ENCODE data around the gene TMEM236.

Gene TMEM236

DNA sequence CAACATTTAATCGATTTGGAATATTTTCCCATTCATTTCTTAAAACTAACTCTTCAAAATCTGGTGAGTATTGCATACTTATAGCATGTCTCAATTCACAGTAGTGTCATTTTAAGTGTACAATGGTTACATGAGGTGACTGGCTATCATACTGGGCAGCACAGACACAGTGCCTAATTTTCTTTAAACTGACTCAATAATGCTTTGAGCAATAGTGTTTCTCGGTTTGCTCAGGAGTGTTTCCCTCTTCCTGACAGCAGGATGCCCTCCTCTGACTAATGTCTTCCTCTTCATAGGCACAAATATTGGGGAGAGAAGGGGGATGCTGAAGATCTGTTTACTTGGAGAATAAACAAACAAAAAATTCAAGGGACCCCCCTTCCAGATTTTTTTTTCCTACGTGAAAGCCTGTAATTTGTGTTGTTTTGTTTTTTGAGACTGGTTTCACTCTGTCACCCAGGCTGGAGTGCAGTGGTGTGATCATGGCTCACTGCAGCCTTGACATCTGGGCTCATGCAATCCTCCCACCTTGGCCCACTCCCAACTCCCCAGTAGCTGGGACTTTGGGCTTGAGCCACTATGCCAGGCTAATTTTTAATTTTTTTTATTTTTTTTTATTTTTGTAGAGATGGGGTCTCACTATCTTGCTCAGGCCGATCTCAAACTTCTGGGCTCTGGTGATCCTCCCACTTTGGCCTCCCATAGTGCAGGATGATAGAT, 59.3 kb downstream of the TMEM236 start:
- Histone ChIP-seq H3F3A (ENCODE audit: insufficient read depth, low read length) (no peaks in the 10 kb centered on the region), H3K9me2 (replicated peaks; ENCODE audit: insufficient read depth, low read length) (no peaks in the 10 kb centered on the region), H3K9me3 (replicated peaks; ENCODE audit: insufficient read depth, low read length) (no peaks in the 10 kb centered on the region), H3K4me2 (ENCODE audit: low read depth, low read length) (no peak overlapping the region), H3K4me3 (ENCODE audit: low read length) (no peak overlapping the region), H3K79me2 (ENCODE audit: low read length) (no peaks in the 10 kb centered on the region), H2AFZ (ENCODE audit: low read length) (no peak overlapping the region), H3K27me3 (replicated peaks; ENCODE audit: insufficient read depth, low read length) (no peaks in the 10 kb centered on the region), H4K20me1 (ENCODE audit: insufficient read depth, low read length) (no peaks in the 10 kb centered on the region), H3K27ac (ENCODE audit: low read length) (no peak overlapping the region), H3K9ac (ENCODE audit: low read length) (no peak overlapping the region), H3K4me1 (ENCODE audit: low read length) (no peaks in the 10 kb centered on the region), H3K36me3 (replicated peaks; ENCODE audit: insufficient read depth, low read length) (no peaks in the 10 kb centered on the region)
- no peak for DNase-seq
- TF ChIP-seq EZH2phosphoT487 (IDR thresholded peaks at IDR 0.05; ENCODE audit: low read length) (no peak), CTCF (IDR thresholded peaks at IDR 0.05; ENCODE audit: low read length) (no peak), EZH2 (optimal IDR thresholded peaks at IDR 0.05; ENCODE audit: low read depth, low read length) (no peak)

GRCh38 chr10:17814973-17815372, 63.0 kb downstream of the TMEM236 start:
- no peaks in the 10 kb centered on the region for H3K79me2 ChIP-seq (ENCODE audit: low read length)

DNA sequence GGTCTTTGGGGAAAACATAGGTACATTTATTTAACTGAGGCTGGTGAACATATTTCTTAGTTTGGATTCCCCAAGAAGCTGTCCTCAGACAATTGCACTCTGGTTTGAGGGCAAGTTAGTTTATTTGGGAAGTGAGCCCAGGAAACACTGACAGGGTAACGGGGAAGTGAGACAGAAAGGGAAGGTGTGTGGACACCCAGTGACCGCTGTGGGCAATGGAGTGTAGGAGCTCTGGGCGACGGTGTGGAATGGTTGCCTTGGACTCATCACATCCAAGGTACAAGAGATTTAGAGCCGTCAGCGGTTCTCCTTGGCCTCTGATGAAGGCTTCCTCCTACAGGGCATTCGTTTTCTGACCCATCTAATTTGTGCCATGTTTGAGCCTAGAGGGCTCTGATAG, 64.2 kb downstream of the TMEM236 start:
- DNase-seq: no peak
- Histone ChIP-seq H3K9me3 (replicated peaks; ENCODE audit: insufficient read depth, low read length) (no peaks in the 10 kb centered on the region), H3K4me3 (ENCODE audit: low read length) (no peak overlapping the region), H3K9me2 (replicated peaks; ENCODE audit: insufficient read depth, low read length) (no peaks in the 10 kb centered on the region), H3K27ac (ENCODE audit: low read length) (no peak overlapping the region), H4K20me1 (ENCODE audit: insufficient read depth, low read length) (no peaks in the 10 kb centered on the region), H2AFZ (ENCODE audit: low read length) (no peak overlapping the region), H3K36me3 (replicated peaks; ENCODE audit: insufficient read depth, low read length) (no peaks in the 10 kb centered on the region), H3K4me1 (ENCODE audit: low read length) (no peaks in the 10 kb centered on the region), H3K27me3 (replicated peaks; ENCODE audit: insufficient read depth, low read length) (no peaks in the 10 kb centered on the region), H3K79me2 (ENCODE audit: low read length) (no peaks in the 10 kb centered on the region), H3F3A (ENCODE audit: insufficient read depth, low read length) (no peaks in the 10 kb centered on the region), H3K4me2 (ENCODE audit: low read depth, low read length) (no peak overlapping the region), H3K9ac (ENCODE audit: low read length) (no peak overlapping the region)
- no peak for TF ChIP-seq EZH2 (optimal IDR thresholded peaks at IDR 0.05; ENCODE audit: low read depth, low read length)
- TF ChIP-seq CTCF (IDR thresholded peaks at IDR 0.05; ENCODE audit: low read length): no peak
- no peak for TF ChIP-seq EZH2phosphoT487 (IDR thresholded peaks at IDR 0.05; ENCODE audit: low read length)

More at GRCh38 chr10:17814973-17815372, 63.0 kb downstream of the TMEM236 start:
- Histone ChIP-seq H3K4me2 (ENCODE audit: low read depth, low read length) (no peak overlapping the region), H3K4me3 (ENCODE audit: low read length) (no peak overlapping the region), H3K9ac (ENCODE audit: low read length) (no peak overlapping the region), H3K27ac (ENCODE audit: low read length) (no peak overlapping the region), H4K20me1 (ENCODE audit: insufficient read depth, low read length) (no peaks in the 10 kb centered on the region), H3K9me3 (replicated peaks; ENCODE audit: insufficient read depth, low read length) (no peaks in the 10 kb centered on the region), H3K36me3 (replicated peaks; ENCODE audit: insufficient read depth, low read length) (no peaks in the 10 kb centered on the region), H3K27me3 (replicated peaks; ENCODE audit: insufficient read depth, low read length) (no peaks in the 10 kb centered on the region), H3K9me2 (replicated peaks; ENCODE audit: insufficient read depth, low read length) (no peaks in the 10 kb centered on the region), H3K4me1 (ENCODE audit: low read length) (no peaks in the 10 kb centered on the region), H3F3A (ENCODE audit: insufficient read depth, low read length) (no peaks in the 10 kb centered on the region), H2AFZ (ENCODE audit: low read length) (no peak overlapping the region)
- DNase-seq: no peak
- TF ChIP-seq CTCF (IDR thresholded peaks at IDR 0.05; ENCODE audit: low read length) (no peak), EZH2 (optimal IDR thresholded peaks at IDR 0.05; ENCODE audit: low read depth, low read length) (no peak), EZH2phosphoT487 (IDR thresholded peaks at IDR 0.05; ENCODE audit: low read length) (no peak)

Data from MM.1S (cell line).